HG03378 (cell line): Measurements from ENCODE around the gene MCOLN1.

Experiments
- ATAC-seq: cut with Tn5 transposase; IDR thresholded peaks from one replicate; pipeline ENCODE4 v1.9.1; 2021; ENCODE audit warnings: mild to moderate bottlenecking, moderate library complexity; ENCODE audit not compliant: unreplicated experiment

MCOLN1 gene

GRCh38 chr19:7522072-7522922 is at the start of gene MCOLN1:
Gene MCOLN1 (plus strand): TSS chr19:7522624. CDS start chr19:7522751, 127 bp downstream.
- ATAC-seq, result peak; percentile 67

- no peak for ATAC-seq
Measured at GRCh38 chr19:7475665-7476064, 46.8 kb upstream of the MCOLN1 start.

GRCh38 chr19:7476241-7476640 is 46.2 kb upstream of the MCOLN1 start:
- ATAC-seq, result no peak

- ATAC-seq, result no peak
Measured at GRCh38 chr19:7476777-7477494, 45.5 kb upstream of the MCOLN1 start.

- ATAC-seq, result no peak
Measured at GRCh38 chr19:7477758-7478157, 44.7 kb upstream of the MCOLN1 start.

DNA sequence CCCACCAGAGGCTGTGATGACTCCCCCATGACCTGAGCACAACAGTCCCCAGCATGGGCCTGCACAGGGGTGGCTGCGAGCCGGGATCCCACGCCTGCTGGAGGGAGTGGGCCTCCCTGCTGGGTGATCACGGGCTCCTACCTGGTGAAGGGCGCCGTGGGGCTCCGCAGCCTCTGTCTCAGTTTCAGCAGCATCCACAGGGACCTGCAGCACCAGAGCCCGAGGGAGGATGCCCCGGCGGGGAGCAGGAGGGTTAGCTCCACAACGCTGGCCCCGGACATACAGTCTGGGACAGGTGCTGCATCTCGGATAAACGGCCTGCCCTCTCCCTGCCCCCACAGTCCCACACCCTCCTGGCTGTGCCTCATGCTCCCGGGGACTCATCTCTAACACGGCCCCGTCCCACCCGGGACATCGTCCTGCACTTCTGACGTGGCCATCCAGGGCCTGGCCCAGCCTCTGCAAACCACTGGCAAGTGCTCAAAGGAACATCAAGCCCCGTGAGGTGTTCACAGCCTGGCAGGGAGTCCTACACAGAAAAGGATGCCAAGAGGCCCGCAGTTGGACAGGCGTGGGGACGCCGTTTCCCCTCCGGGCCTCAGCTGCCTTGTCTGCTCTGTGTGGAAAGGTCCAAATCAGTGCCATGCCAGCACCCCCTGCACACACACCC is 44.1 kb upstream of the MCOLN1 start:
- no peak for ATAC-seq

DNA sequence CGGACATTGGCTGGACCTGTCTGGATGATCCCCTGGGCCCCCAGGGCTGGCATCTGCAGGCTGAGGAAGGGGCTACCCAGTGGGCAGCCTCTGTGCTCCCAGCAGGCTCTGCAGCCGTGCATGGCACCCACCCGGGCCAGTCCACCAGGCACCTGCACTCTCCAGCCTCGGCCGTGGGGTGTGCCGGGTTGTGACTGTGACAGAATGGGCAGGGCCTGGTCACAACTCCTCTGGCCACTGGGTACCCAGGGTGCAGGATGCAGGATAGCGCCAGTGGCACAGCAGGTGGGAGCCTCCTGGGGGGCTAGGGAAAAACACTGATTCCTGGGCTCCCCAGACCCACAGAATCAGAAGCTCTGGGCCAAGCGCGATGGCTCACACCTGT is 43.6 kb upstream of the MCOLN1 start:
- ATAC-seq, result no peak

- ATAC-seq, result no peak
Measured at GRCh38 chr19:7480222-7480969, 42.0 kb upstream of the MCOLN1 start.

- no peak for ATAC-seq
Measured at GRCh38 chr19:7480970-7481255, 41.5 kb upstream of the MCOLN1 start.

- no peak for ATAC-seq
Measured at GRCh38 chr19:7482584-7483439, 39.6 kb upstream of the MCOLN1 start.

DNA sequence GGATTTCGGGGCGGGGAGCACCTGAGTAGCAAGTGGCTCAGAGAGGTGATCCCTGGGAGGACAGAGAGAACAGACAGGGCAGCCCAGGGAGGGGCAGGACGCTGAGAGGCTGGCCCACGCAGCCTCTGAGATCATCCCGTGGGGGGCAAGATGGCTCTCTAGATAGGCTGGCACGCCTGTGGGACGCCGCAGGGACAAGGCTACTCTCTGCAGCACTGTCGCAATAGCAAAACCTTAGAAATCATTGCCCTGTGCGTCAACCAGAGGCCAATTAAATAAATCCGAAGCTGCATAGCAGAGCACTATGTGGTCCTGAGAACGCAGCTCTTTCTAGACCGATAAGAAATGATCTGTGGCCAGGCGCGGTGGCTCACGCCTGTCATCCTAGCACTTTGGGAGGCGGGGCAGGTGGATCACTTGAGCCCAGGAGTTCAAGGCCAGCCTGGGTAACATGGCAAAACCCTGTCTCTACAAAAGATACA is 38.7 kb upstream of the MCOLN1 start:
- ATAC-seq, result no peak

GRCh38 chr19:7486923-7487322 is 35.5 kb upstream of the MCOLN1 start:
- no peak for ATAC-seq

GRCh38 chr19:7488736-7489353 is 33.6 kb upstream of the MCOLN1 start, which contains the start of gene PEX11G:
Gene PEX11G (minus strand): TSS chr19:7489035. CDS start chr19:7489010, 25 bp downstream.
- ATAC-seq, result no peak

- ATAC-seq, result no peak
Measured at GRCh38 chr19:7489609-7490044, 32.8 kb upstream of the MCOLN1 start.

GRCh38 chr19:7492142-7492541 is 30.3 kb upstream of the MCOLN1 start:
- ATAC-seq, result no peak

DNA sequence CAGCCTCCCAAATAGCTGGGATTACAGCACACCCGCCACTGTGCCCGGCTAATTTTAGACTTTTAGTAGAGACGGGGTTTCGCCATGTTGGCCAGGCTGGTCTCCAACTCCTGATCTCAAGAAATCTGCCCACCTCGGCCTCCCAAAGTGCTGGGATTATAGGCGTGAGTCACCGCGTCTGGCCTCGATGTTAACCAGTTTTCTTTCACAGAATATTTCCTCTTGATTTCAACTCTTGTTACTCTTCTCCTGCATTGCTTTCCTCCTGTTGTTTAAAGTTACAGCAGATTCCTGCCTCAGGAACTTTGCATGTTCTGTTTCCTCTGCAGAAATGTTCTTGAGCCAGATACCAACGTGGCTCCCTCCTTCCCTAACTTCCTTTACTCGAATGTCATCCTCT is 29.9 kb upstream of the MCOLN1 start:
- ATAC-seq, result no peak

GRCh38 chr19:7494416-7495098 is 27.9 kb upstream of the MCOLN1 start:
- no peak for ATAC-seq

DNA sequence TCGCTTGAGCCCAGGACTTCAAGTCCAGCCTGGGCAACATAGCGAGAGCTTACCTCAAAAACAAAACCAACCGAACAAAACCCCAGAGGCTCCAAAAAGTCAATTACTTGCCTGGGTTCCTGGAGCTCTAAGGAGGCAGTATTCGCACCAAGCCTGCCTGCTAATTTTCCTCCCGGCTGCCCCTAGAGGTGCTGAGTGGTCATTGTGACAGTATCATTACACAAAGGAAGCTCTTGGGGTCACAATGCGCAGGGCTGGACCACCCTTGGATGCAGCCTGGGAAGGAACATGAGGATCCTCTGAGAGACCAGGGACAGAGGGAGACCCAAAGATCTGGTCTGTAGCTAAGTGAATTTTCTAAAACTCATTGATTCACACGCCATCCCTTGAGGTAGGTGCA is 25.1 kb upstream of the MCOLN1 start:
- no peak for ATAC-seq
